ENCODE results near the gene RNU11. TPM values are rescaled to one million over a fixed set of nuclear protein-coding genes. Genes with fewer than 3 reads are reported as not detected.
"Not testable (repeated sequence)": the region's sequence is repeated elsewhere in the genome, so short reads cannot be mapped to it uniquely, and the experiment has no call there.

RNU11 gene
- total RNA-seq, 1 donor = not detected

DNA sequence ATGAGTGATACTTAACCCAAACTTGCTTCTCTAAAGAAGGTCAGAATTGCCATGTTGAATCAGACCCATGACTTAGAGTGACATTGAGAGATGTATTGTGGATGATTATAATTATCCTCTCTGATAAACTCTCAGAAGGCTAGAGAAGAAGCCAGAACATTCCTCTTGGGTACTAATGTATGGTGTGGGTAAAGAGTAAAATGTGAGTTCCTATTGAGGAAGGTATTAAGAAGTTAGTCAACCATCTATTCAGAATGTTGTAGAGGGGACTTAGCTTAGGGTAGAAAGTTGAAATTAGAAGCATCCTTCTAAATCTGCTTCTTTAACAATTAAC lies 27.5 kb downstream of the RNU11 start:
- no peak overlapping the region for H3K4me3 ChIP-seq (ENCODE audit: insufficient read depth, low read length)
- H3K79me2 ChIP-seq (ENCODE audit: insufficient read depth, low read length) = peaks cover 23% of the 10 kb centered on the region
- H4K20me1 ChIP-seq (ENCODE audit: insufficient read depth, low read length) = peaks cover 3% of the 10 kb centered on the region
- no peaks in the 10 kb centered on the region for H3K27me3 ChIP-seq (ENCODE audit: insufficient read depth, low read length)
- H3K9me3 ChIP-seq (ENCODE audit: low read depth, low read length) = no peaks in the 10 kb centered on the region
- no peak overlapping the region for H3K4me2 ChIP-seq (ENCODE audit: insufficient read depth, low read length)
- peak; percentile 78 for DNase-seq (ENCODE audit: insufficient read length, low spot score, missing footprints)
- TF ChIP-seq, protein P1, sequence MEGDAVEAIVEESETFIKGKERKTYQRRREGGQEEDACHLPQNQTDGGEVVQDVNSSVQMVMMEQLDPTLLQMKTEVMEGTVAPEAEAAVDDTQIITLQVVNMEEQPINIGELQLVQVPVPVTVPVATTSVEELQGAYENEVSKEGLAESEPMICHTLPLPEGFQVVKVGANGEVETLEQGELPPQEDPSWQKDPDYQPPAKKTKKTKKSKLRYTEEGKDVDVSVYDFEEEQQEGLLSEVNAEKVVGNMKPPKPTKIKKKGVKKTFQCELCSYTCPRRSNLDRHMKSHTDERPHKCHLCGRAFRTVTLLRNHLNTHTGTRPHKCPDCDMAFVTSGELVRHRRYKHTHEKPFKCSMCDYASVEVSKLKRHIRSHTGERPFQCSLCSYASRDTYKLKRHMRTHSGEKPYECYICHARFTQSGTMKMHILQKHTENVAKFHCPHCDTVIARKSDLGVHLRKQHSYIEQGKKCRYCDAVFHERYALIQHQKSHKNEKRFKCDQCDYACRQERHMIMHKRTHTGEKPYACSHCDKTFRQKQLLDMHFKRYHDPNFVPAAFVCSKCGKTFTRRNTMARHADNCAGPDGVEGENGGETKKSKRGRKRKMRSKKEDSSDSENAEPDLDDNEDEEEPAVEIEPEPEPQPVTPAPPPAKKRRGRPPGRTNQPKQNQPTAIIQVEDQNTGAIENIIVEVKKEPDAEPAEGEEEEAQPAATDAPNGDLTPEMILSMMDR (IDR thresholded peaks at IDR 0.05; ENCODE audit: extremely low read depth, low read depth, low read length) = no peak
- H3K4me1 ChIP-seq (ENCODE audit: insufficient read depth, low read length) = peaks cover 4% of the 10 kb centered on the region
- H3K27ac ChIP-seq (ENCODE audit: low read depth, low read length) = no peak overlapping the region
- H2AFZ ChIP-seq (ENCODE audit: low read length) = no peak overlapping the region
- no peaks in the 10 kb centered on the region for H3K36me3 ChIP-seq (ENCODE audit: insufficient read depth, low read length)

DNA sequence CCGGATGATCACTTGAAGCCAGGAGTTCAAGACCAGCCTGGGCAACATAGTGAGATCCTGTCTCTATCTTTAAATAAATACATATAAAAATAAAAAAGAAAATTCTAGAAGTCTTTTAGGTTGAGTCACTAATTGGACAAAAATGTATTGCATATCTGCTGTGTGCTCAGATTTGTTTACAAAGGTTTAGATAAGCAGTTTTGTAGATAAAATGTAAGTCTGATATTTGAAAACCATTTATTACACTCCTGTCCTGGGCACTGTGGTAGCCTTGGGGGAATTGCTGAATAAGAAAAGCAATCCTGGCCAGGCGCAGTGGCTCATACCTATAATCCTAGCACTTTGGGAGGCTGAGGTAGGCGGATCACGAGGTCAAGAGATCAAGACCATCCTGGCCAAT lies 31.8 kb downstream of the RNU11 start:
- H4K20me1 ChIP-seq (ENCODE audit: insufficient read depth, low read length) = no peaks in the 10 kb centered on the region
- TF ChIP-seq, protein P1 (IDR thresholded peaks at IDR 0.05; ENCODE audit: extremely low read depth, low read depth, low read length) = no peak
- no peak overlapping the region for H3K27ac ChIP-seq (ENCODE audit: low read depth, low read length)
- H3K4me3 ChIP-seq (ENCODE audit: insufficient read depth, low read length) = no peak overlapping the region
- peaks cover 18% of the 10 kb centered on the region for H3K79me2 ChIP-seq (ENCODE audit: insufficient read depth, low read length)
- no peaks in the 10 kb centered on the region for H3K27me3 ChIP-seq (ENCODE audit: insufficient read depth, low read length)
- H3K36me3 ChIP-seq (ENCODE audit: insufficient read depth, low read length) = peaks cover 6% of the 10 kb centered on the region
- no peak overlapping the region for H3K4me2 ChIP-seq (ENCODE audit: insufficient read depth, low read length)
- H2AFZ ChIP-seq (ENCODE audit: low read length) = no peak overlapping the region
- peaks cover 3% of the 10 kb centered on the region for H3K4me1 ChIP-seq (ENCODE audit: insufficient read depth, low read length)
- no peaks in the 10 kb centered on the region for H3K9me3 ChIP-seq (ENCODE audit: low read depth, low read length)
- no peak for DNase-seq (ENCODE audit: insufficient read length, low spot score, missing footprints)

GRCh38 chr1:28682840-28683239 lies 34.4 kb downstream of the RNU11 start:
- no peaks in the 10 kb centered on the region for H3K9me3 ChIP-seq (ENCODE audit: low read depth, low read length)
- H3K4me2 ChIP-seq (ENCODE audit: insufficient read depth, low read length) = no peak overlapping the region
- peaks cover 6% of the 10 kb centered on the region for H3K36me3 ChIP-seq (ENCODE audit: insufficient read depth, low read length)
- peak; percentile 21 for DNase-seq (ENCODE audit: insufficient read length, low spot score, missing footprints)
- no peak overlapping the region for H2AFZ ChIP-seq (ENCODE audit: low read length)
- no peaks in the 10 kb centered on the region for H3K27me3 ChIP-seq (ENCODE audit: insufficient read depth, low read length)
- H4K20me1 ChIP-seq (ENCODE audit: insufficient read depth, low read length) = no peaks in the 10 kb centered on the region
- TF ChIP-seq, protein P1 (IDR thresholded peaks at IDR 0.05; ENCODE audit: extremely low read depth, low read depth, low read length) = no peak
- H3K4me1 ChIP-seq (ENCODE audit: insufficient read depth, low read length) = no peaks in the 10 kb centered on the region
- peaks cover 11% of the 10 kb centered on the region for H3K79me2 ChIP-seq (ENCODE audit: insufficient read depth, low read length)
- no peak overlapping the region for H3K4me3 ChIP-seq (ENCODE audit: insufficient read depth, low read length)
- no peak overlapping the region for H3K27ac ChIP-seq (ENCODE audit: low read depth, low read length)

- Histone ChIP-seq H3K36me3 (ENCODE audit: insufficient read depth, low read length) (peaks cover 7% of the 10 kb centered on the region), H4K20me1 (ENCODE audit: insufficient read depth, low read length) (no peaks in the 10 kb centered on the region), H3K79me2 (ENCODE audit: insufficient read depth, low read length) (peaks cover 8% of the 10 kb centered on the region), H3K4me1 (ENCODE audit: insufficient read depth, low read length) (no peaks in the 10 kb centered on the region), H3K4me2 (ENCODE audit: insufficient read depth, low read length) (no peak overlapping the region), H3K4me3 (ENCODE audit: insufficient read depth, low read length) (no peak overlapping the region), H2AFZ (ENCODE audit: low read length) (no peak overlapping the region), H3K27ac (ENCODE audit: low read depth, low read length) (no peak overlapping the region), H3K27me3 (ENCODE audit: insufficient read depth, low read length) (no peaks in the 10 kb centered on the region), H3K9me3 (ENCODE audit: low read depth, low read length) (no peaks in the 10 kb centered on the region)
- TF ChIP-seq, protein P1 (IDR thresholded peaks at IDR 0.05; ENCODE audit: extremely low read depth, low read depth, low read length) = no peak
- no peak for DNase-seq (ENCODE audit: insufficient read length, low spot score, missing footprints)
These were observed 36.5 kb downstream of the RNU11 start for GRCh38 chr1:28684937-28685336.

DNA sequence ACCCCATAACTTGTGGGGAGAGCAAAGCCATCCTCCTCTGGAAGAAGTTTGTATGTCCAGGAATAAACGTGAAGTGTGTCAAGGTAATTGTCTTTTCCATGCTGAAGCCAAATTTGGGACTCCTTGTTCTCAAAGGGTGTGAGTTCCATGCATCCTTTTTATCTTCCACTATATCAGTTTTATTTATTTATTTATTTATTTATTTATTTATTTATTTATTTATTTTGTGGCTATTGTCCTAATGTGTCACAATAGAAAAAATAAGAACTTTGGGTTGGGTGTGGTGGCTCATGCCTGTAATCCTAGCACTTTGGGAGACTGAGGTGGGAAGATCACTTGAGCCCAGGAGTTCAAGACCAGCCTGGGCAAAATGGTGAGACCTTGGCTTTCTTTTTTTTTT lies 43.2 kb downstream of the RNU11 start:
- not testable (repeated sequence) for H3K79me2 ChIP-seq (ENCODE audit: insufficient read depth, low read length); H3K9me3 ChIP-seq (ENCODE audit: low read depth, low read length); H3K4me3 ChIP-seq (ENCODE audit: insufficient read depth, low read length); H3K4me2 ChIP-seq (ENCODE audit: insufficient read depth, low read length); H3K27ac ChIP-seq (ENCODE audit: low read depth, low read length); H4K20me1 ChIP-seq (ENCODE audit: insufficient read depth, low read length); H3K27me3 ChIP-seq (ENCODE audit: insufficient read depth, low read length); H2AFZ ChIP-seq (ENCODE audit: low read length); H3K4me1 ChIP-seq (ENCODE audit: insufficient read depth, low read length)
- peak; percentile 29 for DNase-seq (ENCODE audit: insufficient read length, low spot score, missing footprints)
- peaks cover 18% of the 10 kb centered on the region for H3K36me3 ChIP-seq (ENCODE audit: insufficient read depth, low read length)
